Activated T-cell treated with anti-CD3 and anti-CD28 coated beads for 24 hours (primary cell): ENCODE data around the gene MBNL2.

Experiments used
- DNase-seq: peaks from one replicate; pipeline ENCODE4 v3.0.0-alpha.2; 2020; ENCODE audit warnings: low read depth

Gene MBNL2

DNA sequence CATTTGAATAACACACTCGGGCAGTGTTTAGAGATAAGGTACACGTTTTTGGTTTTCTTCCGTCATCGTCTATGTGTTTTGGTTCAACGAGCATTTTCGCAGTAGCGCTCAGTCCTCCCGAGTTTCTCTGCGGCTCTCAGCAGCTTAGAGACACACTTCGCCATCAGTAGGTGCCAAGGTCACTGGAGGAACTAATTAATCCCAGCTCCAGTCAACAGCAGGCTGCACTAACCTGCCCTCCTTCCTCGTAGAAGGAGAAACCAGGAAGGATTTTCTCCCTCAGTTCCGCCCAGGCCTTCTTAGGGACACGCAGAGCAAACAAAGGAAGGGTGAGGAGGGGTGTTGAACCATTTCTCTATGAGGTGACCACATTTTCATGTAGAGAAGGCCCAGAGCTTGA is 12.6 kb downstream of the MBNL2 start:
- DNase-seq: no peak

DNA sequence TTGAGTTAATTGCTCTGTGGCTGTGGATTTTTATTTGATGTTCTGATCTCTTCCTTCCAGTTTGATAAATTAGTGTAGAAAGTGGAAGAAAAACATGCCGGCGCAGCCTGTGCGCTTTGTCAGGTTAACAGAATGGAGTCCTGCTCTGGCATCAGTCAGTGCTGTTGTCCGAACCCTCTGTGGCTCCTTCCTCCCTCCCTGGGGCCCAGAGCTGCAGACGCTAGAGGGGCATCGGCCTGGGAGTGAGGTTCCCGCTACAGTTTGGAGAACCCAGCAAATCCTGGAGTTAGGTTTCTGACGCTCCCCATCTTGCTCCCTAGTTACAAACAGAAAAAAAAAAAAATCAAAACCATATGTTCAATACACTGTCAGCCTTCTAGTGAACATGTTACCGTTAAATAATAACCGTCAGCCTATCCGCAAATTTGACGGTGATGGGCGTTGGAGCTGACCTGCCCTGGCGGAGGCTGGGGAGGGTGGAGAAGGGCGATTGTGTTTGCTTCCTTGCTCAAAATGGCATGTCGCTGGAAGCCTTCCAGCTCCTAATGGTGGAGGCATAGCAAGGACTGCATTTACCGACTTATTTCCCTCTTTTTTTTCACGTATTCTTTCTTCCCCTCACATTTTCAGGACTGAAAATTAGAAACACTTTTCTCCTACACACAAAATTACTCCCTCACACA is 13.6 kb downstream of the MBNL2 start:
- no peak for DNase-seq

DNA sequence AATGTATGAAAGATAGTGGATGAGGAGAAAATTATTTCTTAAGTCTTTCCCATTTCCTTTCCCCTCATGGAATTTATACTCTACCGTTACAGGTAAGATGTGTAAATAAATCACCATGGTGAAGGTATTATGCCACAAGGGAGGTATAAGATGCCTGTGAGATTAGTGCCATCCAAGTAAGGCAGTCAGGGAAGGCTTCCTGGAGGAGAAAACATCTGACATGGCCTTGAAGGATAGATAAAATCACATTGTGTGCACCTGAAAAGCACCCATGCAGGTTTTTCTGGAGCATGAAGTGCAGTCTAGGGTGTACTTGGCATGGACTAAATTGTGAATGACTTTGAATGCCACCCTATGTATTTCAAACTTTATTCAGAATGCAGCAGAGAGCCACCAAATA is 15.3 kb downstream of the MBNL2 start:
- DNase-seq: no peak

DNA sequence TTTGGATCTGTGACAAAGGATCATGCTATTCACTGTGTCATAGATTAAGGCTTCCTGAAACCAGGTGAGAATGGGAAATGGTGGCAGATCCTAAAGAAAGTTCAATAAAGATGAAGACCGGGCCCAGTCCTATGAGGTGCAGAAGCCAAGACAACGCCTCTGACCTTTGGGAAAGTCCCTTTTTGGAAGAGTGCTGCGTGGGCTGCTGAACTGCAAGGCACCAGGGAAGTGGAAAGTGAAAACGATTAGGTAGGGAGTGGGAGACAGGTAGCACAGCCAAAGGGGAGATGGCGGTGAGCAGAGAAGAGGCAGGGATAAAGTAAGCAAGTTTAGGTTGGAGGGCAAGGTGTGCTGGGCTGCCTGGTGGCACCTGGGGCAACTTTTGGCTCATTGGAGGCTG is 16.3 kb downstream of the MBNL2 start:
- no peak for DNase-seq

DNA sequence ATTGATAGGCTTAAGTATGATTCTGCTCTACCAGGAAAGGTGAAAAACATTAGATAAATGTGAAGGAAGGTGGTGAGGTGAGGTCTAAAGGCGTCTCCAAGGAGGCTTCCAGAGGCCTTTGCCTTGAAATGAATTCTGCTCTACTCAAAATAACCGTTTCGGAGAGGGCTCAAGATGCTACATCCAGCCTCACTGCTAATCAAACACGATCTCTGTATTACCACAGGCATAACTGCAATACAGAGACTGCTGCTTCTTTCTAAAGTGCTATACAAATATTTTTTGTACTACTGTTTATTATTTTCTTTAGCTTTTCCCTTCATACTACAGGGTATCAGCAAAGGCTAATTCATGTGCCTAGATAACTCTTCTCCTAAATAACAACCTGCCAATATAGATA is 16.8 kb downstream of the MBNL2 start:
- DNase-seq: no peak

DNA sequence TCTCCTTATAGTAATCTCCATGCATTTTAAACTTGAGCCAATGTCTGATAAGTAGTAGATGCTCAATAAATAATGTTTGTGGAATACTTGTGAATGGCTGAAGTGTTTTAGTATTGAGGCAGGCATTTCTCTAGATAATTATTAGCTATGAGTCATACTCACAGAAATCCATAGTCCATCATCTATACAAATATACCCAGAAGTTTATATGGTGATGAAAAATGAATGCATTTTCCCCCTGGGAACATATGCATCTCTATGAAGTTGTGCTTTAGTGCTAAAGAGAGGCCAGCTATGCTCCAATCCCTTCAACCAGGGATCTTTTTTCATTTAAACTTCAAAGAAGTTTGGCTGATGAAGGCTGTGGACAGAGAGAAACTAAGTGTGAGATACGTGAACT is 17.2 kb downstream of the MBNL2 start:
- DNase-seq: no peak

DNA sequence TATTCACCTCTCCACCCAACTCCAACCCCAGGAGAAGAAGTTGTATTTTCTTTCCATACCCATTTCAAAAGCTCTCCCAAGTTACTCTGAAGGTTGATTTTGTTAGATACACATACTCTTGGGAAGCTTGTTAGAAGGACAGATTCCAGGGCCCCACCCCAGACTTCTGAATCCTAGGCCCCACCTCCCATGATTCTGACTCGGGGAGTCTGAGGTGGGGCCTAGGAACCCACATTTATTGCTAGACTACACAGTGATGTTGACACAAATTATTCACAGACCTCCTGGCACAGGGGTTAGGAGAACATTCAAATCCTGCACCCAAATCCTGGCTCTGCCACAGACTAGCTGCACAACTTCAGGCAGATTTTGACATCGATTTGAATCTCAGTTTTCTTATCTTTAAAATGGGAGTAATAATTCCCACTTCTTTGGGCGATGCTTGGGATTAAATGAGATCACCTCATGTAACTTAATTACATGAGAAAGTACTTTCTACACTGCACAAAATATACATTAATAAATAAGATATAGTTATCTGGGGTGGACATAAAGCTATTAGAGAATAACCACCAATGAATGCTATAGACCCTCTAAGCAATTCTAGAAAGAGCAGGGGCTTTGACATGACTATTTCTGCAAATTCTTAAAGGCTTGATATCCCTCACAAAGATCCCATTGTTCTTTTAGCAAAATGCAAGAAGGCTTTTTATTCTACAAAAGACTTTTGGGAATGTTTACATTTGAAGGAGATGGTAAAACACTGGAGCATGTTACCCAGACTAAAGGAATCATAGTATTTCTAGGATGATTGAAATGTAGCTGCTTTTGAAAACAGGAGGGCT is 18.0 kb downstream of the MBNL2 start:
- DNase-seq: no peak

DNA sequence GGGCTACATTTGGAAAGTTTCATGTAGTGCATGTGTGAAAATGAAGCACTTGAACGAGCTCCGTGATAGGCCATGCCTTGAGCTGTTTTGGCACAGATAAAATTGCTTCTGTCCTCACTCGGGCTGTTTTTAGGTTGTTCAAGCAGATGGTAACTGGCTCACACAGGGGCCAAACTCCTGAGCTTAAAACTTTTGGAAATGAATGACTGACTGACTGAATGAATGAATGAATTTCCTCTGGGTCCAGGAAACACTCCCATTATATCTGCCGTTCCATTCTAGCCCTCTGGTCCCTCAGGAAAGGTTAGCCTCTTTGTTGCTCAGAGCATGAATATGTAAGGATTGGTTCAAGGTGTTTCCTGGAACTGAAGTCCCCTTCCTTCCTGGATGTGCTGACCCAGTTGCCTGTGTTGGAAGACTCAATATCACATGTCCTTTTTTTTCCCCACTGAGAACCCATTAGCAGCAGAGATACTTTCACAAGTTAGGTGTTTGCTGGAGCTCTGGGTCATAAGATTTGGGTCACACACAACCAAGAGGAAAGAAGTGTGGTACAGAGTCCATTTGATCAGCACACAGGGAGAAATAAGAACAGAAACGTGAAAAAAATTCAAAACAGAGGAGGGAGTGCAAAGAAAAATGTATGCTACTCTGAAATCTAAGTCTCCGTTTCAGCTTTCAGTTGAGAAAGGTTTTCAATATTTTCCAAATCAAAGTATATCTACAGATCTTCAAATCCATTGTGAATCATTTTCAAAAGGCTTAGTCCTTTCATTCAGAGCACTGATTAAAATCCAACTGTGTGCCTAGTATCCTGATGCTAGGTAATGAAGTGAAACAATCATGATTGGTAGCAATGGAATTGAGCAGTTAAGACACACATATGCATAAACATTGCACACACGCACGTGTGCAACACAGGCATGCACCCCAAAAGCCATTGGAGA is 18.9 kb downstream of the MBNL2 start:
- no peak for DNase-seq

DNA sequence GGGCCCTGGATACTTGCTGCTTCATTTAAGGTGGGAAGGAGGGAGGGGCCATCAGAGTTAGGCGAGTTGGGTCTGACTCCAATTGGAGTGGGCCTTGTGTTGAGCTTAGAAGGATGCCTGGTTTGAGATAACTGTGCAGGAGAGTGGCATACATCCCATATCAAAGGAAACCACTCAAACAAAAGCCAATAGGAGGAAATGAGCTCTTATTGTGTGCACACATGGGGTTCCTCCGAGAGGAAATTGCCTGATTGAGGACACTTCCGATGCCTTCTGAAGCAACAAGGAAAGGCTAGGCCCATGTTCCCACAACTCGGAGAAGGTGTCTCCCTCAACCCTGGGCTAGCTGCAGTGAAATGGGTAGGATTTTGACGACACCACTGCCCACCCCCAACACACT is 19.6 kb downstream of the MBNL2 start:
- no peak for DNase-seq

DNA sequence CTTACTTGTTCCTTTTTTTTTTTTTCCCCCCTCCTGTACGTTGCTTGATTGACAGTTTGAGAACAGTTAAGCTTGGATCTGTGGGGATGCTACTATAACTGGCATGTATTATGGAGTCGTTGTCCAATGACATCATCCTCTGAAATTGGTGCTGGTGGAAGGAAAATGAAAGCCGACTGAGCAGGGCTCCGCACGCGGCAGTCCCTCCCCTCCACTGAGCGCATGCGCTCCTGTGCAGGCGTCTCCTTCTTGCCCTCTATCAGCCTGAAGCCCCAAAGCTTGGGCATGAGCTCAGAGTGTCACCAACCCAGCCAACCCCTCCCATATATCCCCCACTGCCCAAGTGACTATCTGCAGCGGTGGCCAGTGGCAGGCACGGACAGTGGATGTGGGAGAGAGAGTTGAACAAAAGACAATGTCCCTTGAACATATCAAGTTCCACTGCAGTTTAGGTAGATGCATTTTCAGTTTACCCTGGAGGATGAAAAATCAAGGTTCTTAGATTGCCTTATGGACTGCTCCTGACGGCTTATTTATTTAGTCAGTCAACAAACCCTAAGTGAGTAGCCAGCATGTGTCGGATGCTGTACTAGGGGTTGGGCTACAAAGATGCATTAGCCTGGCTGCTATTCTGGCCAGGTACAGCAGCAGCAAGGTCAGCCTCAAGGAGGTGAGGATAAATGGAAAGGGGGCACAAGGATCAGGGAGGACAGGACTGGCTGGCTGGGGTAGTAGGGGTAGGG is 20.8 kb downstream of the MBNL2 start:
- DNase-seq: no peak

DNA sequence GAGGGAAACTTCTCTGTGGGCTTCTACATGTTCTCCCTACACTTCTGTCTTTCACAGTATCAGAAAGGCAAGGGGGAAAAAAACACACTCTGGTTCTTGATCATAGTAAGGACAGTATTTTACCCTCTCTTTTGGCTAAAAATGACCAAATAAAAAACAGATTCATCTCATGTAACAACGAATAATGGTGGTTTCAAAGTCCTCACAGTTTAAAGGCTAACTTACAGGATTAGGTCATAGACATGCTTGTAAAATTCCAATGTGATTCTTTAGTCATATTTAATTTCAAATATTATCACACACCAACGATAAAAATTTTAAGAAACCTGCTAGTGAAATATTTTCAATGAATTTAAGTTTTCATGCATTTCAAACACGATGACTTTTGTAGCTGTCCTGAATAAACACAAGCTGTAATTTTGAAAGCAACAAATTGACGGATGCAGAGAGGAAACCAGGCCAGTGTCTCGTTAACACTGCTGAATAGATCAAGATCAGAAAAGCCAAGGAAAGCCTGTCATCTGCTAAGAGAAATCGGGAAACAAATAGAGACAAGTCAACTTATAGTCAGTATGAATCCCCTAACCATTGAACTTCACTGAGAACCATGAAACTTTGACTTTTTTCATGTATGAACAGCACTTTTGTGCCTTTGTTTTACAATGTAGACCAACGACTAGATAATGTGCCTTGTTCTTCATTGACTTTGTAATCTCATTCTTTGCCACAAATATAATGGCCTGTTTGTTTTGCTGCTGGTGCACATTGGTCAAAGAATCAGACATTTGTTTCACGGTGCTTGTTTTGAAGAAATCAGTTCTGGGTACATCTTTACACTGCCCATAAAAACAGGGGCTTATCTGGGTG is 22.0 kb downstream of the MBNL2 start:
- DNase-seq: no peak

DNA sequence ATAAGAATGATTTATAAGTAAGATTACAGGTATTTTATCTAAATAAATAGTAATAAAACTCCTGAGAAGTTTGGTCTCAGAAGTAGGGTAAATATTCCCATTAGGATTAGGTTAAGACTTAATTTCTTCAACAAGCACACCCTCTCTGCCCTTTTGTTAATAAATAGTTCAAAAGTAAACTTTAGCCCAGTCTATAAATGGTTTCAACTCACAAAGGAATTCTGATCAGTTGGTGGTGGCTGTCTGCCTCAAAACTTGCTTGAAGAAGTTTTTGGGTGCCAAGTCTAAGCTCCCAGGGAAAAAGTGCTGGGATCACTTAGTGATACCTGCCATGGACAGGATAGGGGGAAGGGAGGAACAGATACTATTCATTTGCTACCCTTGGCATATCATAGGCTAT is 22.9 kb downstream of the MBNL2 start:
- DNase-seq: no peak

DNA sequence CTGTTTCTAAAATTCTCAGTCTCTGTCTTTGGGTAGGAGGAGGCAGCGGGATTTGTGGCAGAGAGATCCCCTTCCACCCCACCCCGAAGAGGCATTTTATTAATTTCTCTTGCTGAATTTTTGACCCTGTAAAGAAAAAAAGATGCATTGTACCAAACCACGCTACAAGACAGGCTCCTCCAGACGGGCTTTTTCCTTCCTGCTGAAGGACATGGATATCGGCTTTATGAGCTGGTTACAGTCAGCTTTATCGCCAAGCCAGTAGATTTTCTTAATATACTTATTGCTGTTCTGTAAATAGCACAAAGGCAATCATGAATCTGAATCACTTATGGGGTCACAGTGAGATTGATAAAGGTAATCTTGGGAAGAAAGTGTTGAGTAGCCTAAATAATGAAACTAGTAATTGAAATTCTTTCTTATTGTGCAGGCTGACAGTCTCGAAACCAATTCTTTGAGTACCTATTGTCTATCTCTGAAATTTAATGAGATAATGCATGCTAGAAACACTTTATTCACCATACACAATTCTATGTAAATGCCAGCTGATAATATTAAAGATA is 24.5 kb downstream of the MBNL2 start:
- no peak for DNase-seq

DNA sequence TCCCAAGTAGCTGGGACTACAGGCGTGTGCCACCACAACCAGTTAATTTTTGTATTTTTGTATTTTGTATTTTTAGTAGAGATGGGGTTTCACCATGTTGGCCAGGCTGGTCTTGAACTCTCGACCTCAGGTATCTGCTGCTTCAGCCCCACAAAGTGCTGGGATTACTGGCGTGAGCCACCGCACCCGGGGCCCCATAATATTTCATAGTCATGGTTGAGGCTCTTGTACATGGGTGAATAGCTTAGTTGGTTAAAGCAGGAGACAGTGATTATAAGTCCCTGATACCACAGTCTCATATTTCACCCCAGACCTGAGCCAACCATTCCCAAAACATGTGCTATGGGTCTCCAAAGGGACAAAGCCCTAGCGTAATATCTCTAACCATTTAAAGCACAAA is 26.1 kb downstream of the MBNL2 start:
- no peak for DNase-seq

DNA sequence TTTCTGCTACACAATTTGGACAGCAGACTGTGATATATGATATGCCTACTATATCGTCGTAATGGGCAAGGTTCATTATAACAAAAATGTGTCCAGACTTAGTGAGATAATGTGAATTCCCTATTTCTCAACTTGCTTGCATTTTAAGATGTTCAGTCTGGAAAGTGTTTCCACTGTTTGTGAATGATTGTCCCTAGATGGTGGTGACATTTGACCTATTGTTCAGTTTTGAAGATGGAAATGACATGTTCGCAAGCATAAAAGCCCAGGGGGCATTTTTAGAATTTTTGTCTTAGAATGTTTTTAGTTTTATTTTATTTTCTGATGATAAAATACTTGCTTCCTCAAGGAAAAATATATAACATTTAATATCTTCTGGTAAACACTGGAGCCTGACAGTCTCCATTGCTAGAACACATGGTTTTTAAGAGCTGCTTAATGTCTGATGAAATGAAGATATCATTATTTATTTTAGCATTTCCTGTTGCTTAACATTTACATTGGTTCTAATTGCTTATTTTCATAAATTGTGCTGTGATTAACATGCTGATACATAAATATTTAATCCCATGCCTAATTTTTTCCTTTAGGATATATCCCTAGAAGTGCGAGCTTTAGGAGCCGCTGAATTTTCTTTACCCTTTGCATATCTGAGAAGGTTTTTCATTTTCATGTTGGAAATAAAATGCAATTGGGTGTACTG is 27.1 kb downstream of the MBNL2 start:
- DNase-seq: no peak

DNA sequence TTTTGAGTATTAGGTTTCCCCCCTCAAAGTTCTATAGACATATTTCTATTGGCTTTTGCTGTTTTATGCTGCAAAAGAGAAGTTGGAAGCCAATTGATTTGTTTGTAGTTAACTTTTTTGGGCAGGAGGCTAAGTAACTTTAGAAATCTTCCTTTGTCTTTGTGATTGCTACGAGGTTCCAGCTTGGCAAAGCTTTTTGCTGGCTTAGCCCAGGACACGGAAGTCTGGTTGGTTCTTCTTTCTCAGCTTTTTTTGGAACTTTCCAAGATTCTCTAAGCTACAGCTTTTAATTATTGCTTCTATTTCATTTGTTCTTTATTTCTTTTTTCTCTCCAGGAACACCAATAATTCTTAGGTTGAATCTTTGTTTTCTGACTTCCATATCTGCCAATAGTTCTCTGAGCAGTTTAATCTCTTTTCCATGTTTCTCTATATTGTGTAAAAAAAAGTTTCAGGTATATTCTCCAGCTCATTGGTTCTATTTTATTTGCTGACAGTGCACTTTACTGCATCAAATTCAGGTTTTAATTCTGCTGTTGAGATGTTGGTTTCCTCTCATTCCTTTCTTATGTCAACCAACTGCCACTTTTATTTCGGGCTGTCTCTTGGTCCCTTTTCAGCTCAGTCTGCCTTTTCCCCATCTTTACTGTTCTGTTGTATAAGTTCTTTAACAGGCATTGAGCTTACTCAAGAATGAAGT is 27.8 kb downstream of the MBNL2 start:
- no peak for DNase-seq

DNA sequence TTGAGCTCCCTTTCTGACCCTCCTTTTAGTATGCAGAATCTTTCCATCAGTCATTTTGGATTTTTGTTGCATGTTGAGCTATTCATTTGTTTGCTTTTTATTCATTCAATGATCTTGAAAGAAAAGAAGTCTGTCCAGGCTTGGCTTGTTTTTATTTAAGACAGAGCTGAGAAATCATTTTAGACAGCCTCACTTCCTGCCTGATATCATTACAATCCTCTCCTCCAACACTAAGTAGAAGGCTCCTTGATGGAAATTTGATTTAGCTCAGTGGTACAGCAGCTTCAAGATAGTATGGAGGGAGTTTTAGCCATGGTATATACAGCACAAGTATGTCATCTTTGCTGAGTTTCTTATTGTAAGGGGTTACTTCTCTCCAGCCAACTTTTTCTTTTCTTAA is 28.4 kb downstream of the MBNL2 start:
- DNase-seq: no peak

DNA sequence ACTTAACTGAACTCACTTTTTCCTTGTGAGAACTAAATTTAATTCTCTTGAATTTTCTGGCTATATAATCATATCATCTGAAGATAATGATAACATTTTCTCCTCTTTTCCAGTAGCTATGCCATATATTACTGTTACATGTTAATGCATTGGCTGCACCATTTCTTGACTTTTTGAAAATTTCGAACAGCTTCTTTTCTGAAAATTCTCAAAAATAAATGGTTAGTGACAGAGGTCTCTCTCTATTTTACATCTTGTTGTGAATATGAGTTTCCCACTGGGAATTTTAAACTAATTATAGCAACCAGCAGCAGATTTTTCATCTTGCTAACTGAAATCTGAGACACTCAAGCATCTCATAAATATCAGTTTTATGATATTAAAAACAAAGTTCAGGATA is 30.6 kb downstream of the MBNL2 start:
- no peak for DNase-seq

DNA sequence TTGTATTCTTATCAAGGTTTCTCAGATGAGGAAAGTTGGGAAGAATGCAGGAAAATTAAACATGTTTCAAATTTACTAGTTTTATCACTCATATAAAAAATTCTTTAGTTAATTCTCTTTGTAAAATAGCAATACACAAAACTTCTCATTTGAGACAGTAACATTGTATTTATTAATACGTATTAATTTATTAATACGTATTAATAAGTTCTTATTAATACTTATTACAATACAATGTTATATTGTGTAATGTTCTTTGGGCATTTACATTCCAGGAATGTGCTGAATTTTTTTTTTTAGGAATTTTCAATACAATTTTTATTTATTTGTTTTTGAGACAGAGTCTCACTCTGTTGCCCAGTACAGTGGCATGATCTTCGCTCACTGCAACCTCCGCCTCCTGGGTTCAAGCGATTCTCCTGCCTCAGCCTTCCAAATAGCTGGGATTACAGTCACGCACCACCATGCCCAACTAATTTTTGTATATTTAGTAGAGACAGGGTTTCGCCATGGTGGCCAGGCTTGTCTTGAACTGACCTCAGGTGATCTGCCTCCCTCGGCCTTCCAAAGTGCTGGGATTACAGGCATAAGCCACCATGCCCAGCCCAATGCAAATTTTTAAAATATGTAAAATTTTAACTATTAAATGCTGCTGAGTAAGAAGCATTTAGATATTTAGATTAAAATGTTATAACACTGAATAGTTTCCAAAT is 31.6 kb downstream of the MBNL2 start:
- no peak for DNase-seq
